Right atrium auricular region (tissue), 2 donors: ENCODE results near the gene EPM2A. TPM values are rescaled to one million over a fixed set of nuclear protein-coding genes. Genes with fewer than 3 reads are reported as not detected.

Experiments used
- DNase-seq: peaks from one replicate; pipeline ENCODE4 v3.0.0-alpha.2; 2019; ENCODE audit warnings: low spot score
- H3K27ac ChIP-seq, 2 donors: fragments of 200-600 bp; sonication (generic); 1 replicate in 1 of 2; 2 replicates in 1 of 2; pipeline ENCODE4 v1.5.1; 2016 to 2019
- H3K27me3 ChIP-seq, 2 donors: fragments of 200-600 bp; sonication (generic); one replicate each; pipeline versions ENCODE4 v1.5.1 to v1.6.0; 2017 to 2019
- H3K36me3 ChIP-seq: fragments of 200-600 bp; sonication (generic); one replicate; pipeline ENCODE4 v1.5.1; 2016
- H3K4me1 ChIP-seq, 2 donors: fragments of 200-600 bp; sonication (generic); one replicate each; pipeline versions ENCODE4 v1.5.1 to v1.6.0; 2017 to 2019
- H3K4me3 ChIP-seq, 2 donors: fragments of 200-600 bp; sonication (generic); 1 replicate in 1 of 2; 2 replicates in 1 of 2; pipeline ENCODE4 v1.5.1; 2017 to 2019; ENCODE audit warnings: mild to moderate bottlenecking in 1 of 2, moderate library complexity in 1 of 2
- H3K9me3 ChIP-seq, 2 donors: fragments of 200-600 bp; sonication (generic); one replicate each; pipeline ENCODE4 v1.5.1; 2019
- CTCF ChIP-seq, 2 donors: fragments of 200-600 bp; sonication (generic); IDR thresholded peaks; one replicate each; pipeline ENCODE4 v1.5.1; 2019; ENCODE audit warnings: antibody characterized with exemption in 2 of 2
- total RNA-seq, 2 donors: library from RNA; depleted of rRNA; stranded (reverse); fragments of >200 nt; gene quantifications; one replicate each; pipeline ENCODE4 v1.1.0, GENCODE V29; 2016

EPM2A gene
- total RNA-seq, 2 donors from 2014 or later = 24.2 to 24.7 TPM

- TF ChIP-seq CTCF (IDR thresholded peaks at IDR 0.05) = no peak
- no peak for DNase-seq
- no peak overlapping the region for H3K27ac ChIP-seq
Measured at GRCh38 chr6:145670311-145670710, 65.0 kb downstream of the EPM2A start.

GRCh38 chr6:145669627-145670034, 65.7 kb downstream of the EPM2A start:
- H3K27me3 ChIP-seq = no peaks in the 10 kb centered on the region
- H3K27ac ChIP-seq = no peak overlapping the region
- no peak for DNase-seq
- no peak for TF ChIP-seq CTCF (IDR thresholded peaks at IDR 0.05)
- H3K9me3 ChIP-seq = no peaks in the 10 kb centered on the region
- no peaks in the 10 kb centered on the region for H3K36me3 ChIP-seq
- no peak overlapping the region for H3K4me3 ChIP-seq
- peaks cover 0 to 7% of the 10 kb centered on the region in 2 donors for H3K4me1 ChIP-seq

More at GRCh38 chr6:145670311-145670710, 65.0 kb downstream of the EPM2A start:
- H3K4me1 ChIP-seq = peaks cover 0 to 7% of the 10 kb centered on the region in 2 donors
- no peak overlapping the region for H3K4me3 ChIP-seq
- H3K36me3 ChIP-seq = no peaks in the 10 kb centered on the region
- H3K27me3 ChIP-seq = no peaks in the 10 kb centered on the region
- H3K9me3 ChIP-seq = no peaks in the 10 kb centered on the region

GRCh38 chr6:145668844-145669243, 66.5 kb downstream of the EPM2A start:
- no peaks in the 10 kb centered on the region for H3K27me3 ChIP-seq
- no peak for TF ChIP-seq CTCF (IDR thresholded peaks at IDR 0.05)
- H3K4me3 ChIP-seq = no peak overlapping the region
- peaks cover 0 to 7% of the 10 kb centered on the region in 2 donors for H3K4me1 ChIP-seq
- no peak overlapping the region for H3K27ac ChIP-seq
- H3K36me3 ChIP-seq = no peaks in the 10 kb centered on the region
- no peaks in the 10 kb centered on the region for H3K9me3 ChIP-seq
- DNase-seq = no peak

GRCh38 chr6:145660676-145661075, 74.6 kb downstream of the EPM2A start:
- no peaks in the 10 kb centered on the region for H3K36me3 ChIP-seq
- H3K4me3 ChIP-seq = no peak overlapping the region
- no peak for DNase-seq
- H3K27ac ChIP-seq = no peak overlapping the region
- no peak for TF ChIP-seq CTCF (IDR thresholded peaks at IDR 0.05)
- no peaks in the 10 kb centered on the region for H3K4me1 ChIP-seq
- no peaks in the 10 kb centered on the region for H3K9me3 ChIP-seq
- no peaks in the 10 kb centered on the region for H3K27me3 ChIP-seq

- H3K4me3 ChIP-seq = no peak overlapping the region
- H3K36me3 ChIP-seq = no peaks in the 10 kb centered on the region
- no peak for DNase-seq
- H3K4me1 ChIP-seq = no peaks in the 10 kb centered on the region
- no peak for TF ChIP-seq CTCF (IDR thresholded peaks at IDR 0.05)
- H3K27me3 ChIP-seq = no peaks in the 10 kb centered on the region
- H3K27ac ChIP-seq = no peak overlapping the region
- no peaks in the 10 kb centered on the region for H3K9me3 ChIP-seq
Measured at GRCh38 chr6:145656128-145656527, 79.2 kb downstream of the EPM2A start.

GRCh38 chr6:145652572-145652971, 82.7 kb downstream of the EPM2A start:
- TF ChIP-seq CTCF (IDR thresholded peaks at IDR 0.05) = no peak
- Histone ChIP-seq H3K27me3 (no peaks in the 10 kb centered on the region), H3K9me3 (no peaks in the 10 kb centered on the region), H3K4me3 (no peak overlapping the region), H3K27ac (no peak overlapping the region), H3K4me1 (no peaks in the 10 kb centered on the region), H3K36me3 (no peaks in the 10 kb centered on the region)
- DNase-seq = no peak
